ENCODE results near the gene ELL. TPM values are rescaled to one million over a fixed set of nuclear protein-coding genes. Genes with fewer than 3 reads are reported as not detected.

ELL gene
- total and polyA plus RNA-seq, 2 donors (not counting 3 experiments of a cell fraction or from before 2014, with no cell fraction given) = 9.9 to 18.2 TPM

DNA sequence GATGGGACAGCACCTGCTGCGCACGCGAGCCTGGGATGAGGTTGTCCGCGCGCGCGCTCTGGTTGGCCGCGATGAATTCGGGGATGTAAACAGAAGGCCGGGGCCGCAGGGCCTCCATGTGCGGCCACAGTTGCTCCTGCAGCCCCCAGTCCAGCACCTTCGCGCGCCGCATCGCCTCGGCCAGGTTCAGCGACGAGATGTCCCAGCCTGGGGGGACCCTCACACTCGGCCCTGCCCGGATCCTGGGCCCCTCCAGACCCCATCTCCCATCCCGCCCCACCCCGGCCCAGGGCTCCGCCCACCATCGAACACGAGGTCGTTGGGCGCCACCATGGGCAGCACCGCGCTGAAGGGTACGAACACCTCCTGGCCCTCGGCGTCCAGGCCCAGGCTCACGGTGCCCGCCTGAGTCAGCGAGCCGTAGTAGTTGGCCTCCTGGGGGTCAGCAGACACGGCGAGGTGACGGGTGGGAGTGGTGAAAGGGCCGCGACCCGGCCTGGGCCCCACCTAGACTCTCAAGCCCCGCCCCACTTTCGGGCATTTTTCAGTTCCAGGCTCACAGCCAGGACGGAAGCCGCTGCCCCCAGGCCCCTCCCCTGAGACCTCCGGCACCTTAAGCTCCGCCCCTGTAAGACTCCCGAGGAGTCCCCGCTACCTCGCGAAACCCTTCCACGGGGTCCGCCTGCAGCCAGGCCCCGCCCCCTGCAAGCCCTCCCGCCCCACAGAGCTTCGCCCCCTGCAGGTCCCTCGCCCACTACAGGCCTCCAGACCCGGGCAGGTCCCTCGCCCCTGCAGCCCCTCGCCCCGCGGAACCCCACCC lies 85.0 kb downstream of the ELL start:
- dilution Hi-C loops (cut with MboI; ENCODE audit: extremely low pct_ligation_motif_present, low sequenced_read_pairs) (no loop called here), intact Hi-C loops (cut with micrococcal nuclease) (loop anchor here (1.0 kb wide), 1 partner anchor 18 kb away; the partner anchor contains the start of gene SSBP4)
- Histone ChIP-seq H2AFZ (ENCODE audit: low read depth, low read length) (peak overlapping the region; percentile 65), H3K4me2 (ENCODE audit: insufficient read depth, low read length) (peak overlapping the region; percentile 59), H3K4me3 (replicated peaks in 1 of 3; ENCODE audit: insufficient read depth in 1 of 3, low read depth in 1 of 3, low read length in 3 of 3) (peak overlapping the region in 2 of 3 experiments; percentile 19 to 75), H3K27me3 (ENCODE audit: control insufficient read depth in 2 of 2, insufficient read depth in 2 of 2, low read length in 2 of 2) (no peaks in the 10 kb centered on the region), H3K36me3 (ENCODE audit: control insufficient read depth in 2 of 2, extremely low read depth in 1 of 2, insufficient read depth in 2 of 2, low read length in 2 of 2) (peaks cover 0 to 2% of the 10 kb centered on the region in 2 experiments), H3K9me3 (replicated peaks; ENCODE audit: control insufficient read depth, insufficient read depth, low read length) (no peaks in the 10 kb centered on the region), H3K9ac (replicated peaks; ENCODE audit: extremely low read depth, insufficient read depth, low read length) (no peak overlapping the region), H4K20me1 (replicated peaks; ENCODE audit: control insufficient read depth, extremely low read depth, insufficient read depth, low read length) (no peaks in the 10 kb centered on the region), H3K27ac (ENCODE audit: insufficient read depth, low read depth, low read length) (no peak overlapping the region), H3K9me1 (replicated peaks; ENCODE audit: control insufficient read depth, extremely low read depth, insufficient read depth, low read length) (no peaks in the 10 kb centered on the region), H3K79me2 (ENCODE audit: control insufficient read depth, insufficient read depth, low read length) (no peaks in the 10 kb centered on the region), H3K4me1 (ENCODE audit: control insufficient read depth, extremely low read depth, insufficient read depth, low read length) (peaks cover 14% of the 10 kb centered on the region)
- ChIA-PET POLR2A (interaction anchor here (1.0 kb wide), 1 partner anchor 8 kb away, joined by 3 read pairs; no protein-coding TSS in a partner anchor), CTCF (interaction anchor here (0.8 to 1.0 kb wide), 5 partner anchors 16 to 157 kb away, joined by 3 to 6 read pairs (median 3); partner anchors contain the start of genes GDF15 and SSBP4)
- peak; percentile 86 for DNase-seq (ENCODE audit: low read depth, low spot score)
- peak; percentile 89 for FAIRE-seq
- TF ChIP-seq JUN (IDR thresholded peaks at IDR 0.05; ENCODE audit: borderline replicate concordance, insufficient read depth, insufficient read length, low read depth) (no peak), POLR2AphosphoS5 (IDR thresholded peaks at IDR 0.05; ENCODE audit: insufficient read depth, low read depth, low read length) (peak; percentile 63), CTCF (IDR thresholded peaks at IDR 0.05; ENCODE audit: extremely low read depth in 1 of 2, insufficient read depth in 1 of 2, low read depth in 1 of 2, low read length in 2 of 2) (peak in 1 of 2 donors; percentile 27)
- no TSS peak for BruUV-seq (replicated peaks)
